Epithelial cell of proximal tubule (primary cell): ENCODE data around the gene UTP25. TPM values are rescaled to one million over a fixed set of nuclear protein-coding genes. Genes with fewer than 3 reads are reported as not detected.

Experiments
- DNase-seq: peaks from one replicate; pipeline ENCODE4 v3.0.0-alpha.2; 2011; ENCODE audit warnings: low read depth
- H3K4me3 ChIP-seq: 2 replicates; pipeline ENCODE4 v1.5.1; 2011; ENCODE audit warnings: low read depth, mild to moderate bottlenecking, low read length
- CTCF ChIP-seq: conservative IDR thresholded peaks from 2 replicates; pipeline ENCODE4 v1.5.1; 2012; ENCODE audit warnings: low read depth, mild to moderate bottlenecking, low read length
- total RNA-seq: library from RNA; depleted of rRNA; stranded (reverse); fragments of >200 nt; gene quantifications from 2 replicates; pipeline ENCODE4 v1.2.3, GENCODE V29; 2015

The UTP25 gene
- total RNA-seq, 1 donor from 2014 or later: 7.5 TPM

- no peak for TF ChIP-seq CTCF
- no peak overlapping the region for H3K4me3 ChIP-seq
- no peak for DNase-seq
Observed at GRCh38 chr1:209871006-209871405, 43.2 kb downstream of the UTP25 start.

- DNase-seq: no peak
- TF ChIP-seq CTCF: no peak
- H3K4me3 ChIP-seq: no peak overlapping the region
Observed at GRCh38 chr1:209871430-209871829, 43.7 kb downstream of the UTP25 start.

GRCh38 chr1:209873067-209873799 is 45.5 kb downstream of the UTP25 start:
- H3K4me3 ChIP-seq: no peak overlapping the region
- TF ChIP-seq CTCF: no peak
- DNase-seq: no peak

- peak; percentile 64 for TF ChIP-seq CTCF
- H3K4me3 ChIP-seq: no peak overlapping the region
- no peak for DNase-seq
Observed at GRCh38 chr1:209875515-209875914, 47.7 kb downstream of the UTP25 start.

- no peak for DNase-seq
- H3K4me3 ChIP-seq: no peak overlapping the region
- TF ChIP-seq CTCF: no peak
Observed at GRCh38 chr1:209876078-209876800, 48.5 kb downstream of the UTP25 start.

- no peak for DNase-seq
- TF ChIP-seq CTCF: no peak
- H3K4me3 ChIP-seq: no peak overlapping the region
Observed at GRCh38 chr1:209877087-209877764, 49.5 kb downstream of the UTP25 start.
